GM12878 (cell line): ENCODE results near the gene RSPRY1.

Experiments used
- CEBPB ChIP-seq, 2 experiments: fragments of 150-350 bp in 1 of 2; IDR thresholded peaks; 2 replicates each; pipeline ENCODE4 v1.6.1; 2012 to 2014; ENCODE audit warnings: low read depth in 2 of 2, low read length in 2 of 2, borderline replicate concordance in 1 of 2, inconsistent platforms in 1 of 2
- CTCF ChIP-seq, 3 experiments: IDR thresholded peaks in 2 of 3; conservative IDR thresholded peaks in 1 of 3; 2 replicates each; pipeline ENCODE4 v1.5.1; 2011; ENCODE audit warnings: low read depth in 3 of 3, low read length in 3 of 3, mild to moderate bottlenecking in 3 of 3, control low read depth in 2 of 3, moderate library complexity in 2 of 3, inconsistent platforms in 1 of 3, mixed read lengths in 1 of 3; ENCODE audit not compliant: control insufficient read depth in 2 of 3, insufficient read depth in 1 of 3; ENCODE audit errors: extremely low read depth in 1 of 3
- ESRRA ChIP-seq: IDR thresholded peaks from 2 replicates; pipeline ENCODE4 v1.6.1; 2012; ENCODE audit warnings: mild to moderate bottlenecking, low read length, improper control_type of control experiment
- KDM1A ChIP-seq: fragments of 200-600 bp; sonication (generic); IDR thresholded peaks from 2 replicates; pipeline ENCODE4 v1.6.1; 2016; ENCODE audit warnings: borderline replicate concordance
- POLR2AphosphoS5 ChIP-seq: IDR thresholded peaks from 2 replicates; pipeline ENCODE4 v1.6.1; 2011; ENCODE audit warnings: mild to moderate bottlenecking, low read length, inconsistent platforms
- SMARCA5 ChIP-seq: fragments of 450-650 bp; IDR thresholded peaks from 2 replicates; pipeline ENCODE4 v1.6.1; 2017; ENCODE audit warnings: mild to moderate bottlenecking
- SPI1 ChIP-seq: IDR thresholded peaks from 2 replicates; pipeline ENCODE4 v1.6.1; 2011; ENCODE audit warnings: low read depth, mild to moderate bottlenecking, low read length, moderate library complexity, borderline replicate concordance; ENCODE audit not compliant: insufficient read depth
- TAF1 ChIP-seq: IDR thresholded peaks from 2 replicates; pipeline ENCODE4 v1.6.1; 2011; ENCODE audit warnings: mild to moderate bottlenecking, low read depth, low read length, borderline replicate concordance
- ZBTB11 ChIP-seq: fragments of 450-650 bp; formaldehyde crosslinking; IDR thresholded peaks from 2 replicates; pipeline ENCODE4 v1.5.0; 2022; ENCODE audit warnings: mild to moderate bottlenecking, missing genetic modification characterization
- ZZZ3 ChIP-seq: IDR thresholded peaks from 2 replicates; pipeline ENCODE4 v1.6.1; 2011; ENCODE audit warnings: low read depth; ENCODE audit not compliant: control insufficient read depth, insufficient read length

- TF ChIP-seq CEBPB (IDR thresholded peaks at IDR 0.05; ENCODE audit: borderline replicate concordance in 1 of 2, low read depth in 2 of 2, low read length in 2 of 2) (no peak), POLR2AphosphoS5 (no peak), SPI1 (no peak), ESRRA (no peak), TAF1 (no peak), ZBTB11 (CRISPR knock-in tag) (no peak), CTCF (IDR thresholded peaks at IDR 0.05 in 2 of 3, conservative IDR thresholded peaks at IDR 0.05 in 1 of 3; ENCODE audit: control insufficient read depth in 2 of 3, extremely low read depth in 1 of 3, insufficient read depth in 1 of 3, low read depth in 3 of 3, low read length in 3 of 3) (no peak), SMARCA5 (no peak), ZZZ3 (no peak), KDM1A (no peak)
Observed at GRCh38 chr16:57282510-57283213, 96.5 kb downstream of the RSPRY1 start.
